Right atrium auricular region (tissue), 2 donors: Measurements from ENCODE around the gene ST3GAL2. TPM values are rescaled to one million over a fixed set of nuclear protein-coding genes. Genes with fewer than 3 reads are reported as not detected.
"Not testable (repeated sequence)": the region's sequence is repeated elsewhere in the genome, so short reads cannot be mapped to it uniquely, and the experiment has no call there.

Experiments
- DNase-seq: peaks from one replicate; pipeline ENCODE4 v3.0.0-alpha.2; 2019; ENCODE audit warnings: low spot score
- H3K27ac ChIP-seq, 2 donors: fragments of 200-600 bp; sonication (generic); 1 replicate in 1 of 2; 2 replicates in 1 of 2; pipeline ENCODE4 v1.5.1; 2016 to 2019
- H3K27me3 ChIP-seq, 2 donors: fragments of 200-600 bp; sonication (generic); one replicate each; pipeline versions ENCODE4 v1.5.1 to v1.6.0; 2017 to 2019
- H3K36me3 ChIP-seq: fragments of 200-600 bp; sonication (generic); one replicate; pipeline ENCODE4 v1.5.1; 2016
- H3K4me1 ChIP-seq, 2 donors: fragments of 200-600 bp; sonication (generic); one replicate each; pipeline versions ENCODE4 v1.5.1 to v1.6.0; 2017 to 2019
- H3K4me3 ChIP-seq, 2 donors: fragments of 200-600 bp; sonication (generic); 1 replicate in 1 of 2; 2 replicates in 1 of 2; pipeline ENCODE4 v1.5.1; 2017 to 2019; ENCODE audit warnings: mild to moderate bottlenecking in 1 of 2, moderate library complexity in 1 of 2
- H3K9me3 ChIP-seq, 2 donors: fragments of 200-600 bp; sonication (generic); one replicate each; pipeline ENCODE4 v1.5.1; 2019
- total RNA-seq, 2 donors: library from RNA; depleted of rRNA; stranded (reverse); fragments of >200 nt; gene quantifications; one replicate each; pipeline ENCODE4 v1.1.0, GENCODE V29; 2016
- TF ChIP-seq, protein P1 (sequence below), 2 donors: fragments of 200-600 bp; sonication (generic); IDR thresholded peaks; one replicate each; pipeline ENCODE4 v1.5.1; 2019; ENCODE audit warnings: antibody characterized with exemption in 2 of 2

The ST3GAL2 gene
- total RNA-seq, 2 donors from 2014 or later, result 13.5 to 16.9 TPM

DNA sequence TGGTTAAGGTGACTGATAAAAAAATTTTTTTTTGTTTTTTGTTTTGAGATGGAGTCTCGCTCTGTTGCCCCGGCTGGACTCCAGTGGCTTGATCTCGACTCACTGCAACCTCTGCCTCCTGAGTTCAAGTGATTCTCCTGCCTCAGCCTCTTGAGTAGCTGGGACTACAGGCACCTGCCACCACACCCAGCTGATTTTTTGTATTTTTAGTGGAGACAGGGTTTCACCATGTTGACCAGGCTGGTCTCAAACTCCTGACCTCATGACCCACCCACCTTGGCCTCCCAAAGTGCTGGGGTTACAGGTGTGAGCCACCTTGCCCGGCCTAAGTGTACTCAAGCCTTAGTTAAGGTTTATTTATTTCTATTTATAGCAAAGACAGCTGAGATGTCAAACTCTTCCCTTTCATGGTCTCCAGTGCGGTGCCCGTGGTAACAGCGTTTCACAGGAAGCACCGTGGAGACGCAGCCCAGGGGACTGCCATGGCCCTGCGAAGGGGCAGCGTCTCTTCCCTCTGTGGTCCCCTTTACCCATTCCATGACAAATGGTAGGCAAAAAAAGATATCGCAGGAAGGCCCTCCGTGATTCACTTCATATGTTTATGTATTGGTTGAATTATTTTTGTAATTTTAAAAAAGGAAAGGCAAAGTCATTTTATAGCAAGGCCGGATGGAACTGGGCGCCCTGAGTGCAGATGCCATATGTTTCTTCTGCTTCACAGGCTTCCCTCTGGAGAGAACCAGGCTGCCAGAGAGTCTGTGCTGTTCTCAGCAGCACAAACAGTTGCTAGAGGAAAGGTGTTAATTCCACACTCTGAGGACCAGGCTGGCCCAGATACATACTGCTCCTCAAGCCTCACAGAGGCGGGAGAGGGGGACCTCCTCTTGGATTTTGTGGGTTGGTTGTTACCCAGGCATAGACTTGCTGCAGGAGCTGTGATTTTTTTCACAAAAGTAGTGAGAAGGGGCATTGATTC lies 63.0 kb downstream of the ST3GAL2 start:
- Histone ChIP-seq H3K4me1 (peaks cover 0 to 26% of the 10 kb centered on the region in 2 donors), H3K9me3 (no peaks in the 10 kb centered on the region), H3K27me3 (no peaks in the 10 kb centered on the region), H3K4me3 (no peak overlapping the region), H3K36me3 (peaks cover 53% of the 10 kb centered on the region), H3K27ac (no peak overlapping the region)
- TF ChIP-seq, protein P1, sequence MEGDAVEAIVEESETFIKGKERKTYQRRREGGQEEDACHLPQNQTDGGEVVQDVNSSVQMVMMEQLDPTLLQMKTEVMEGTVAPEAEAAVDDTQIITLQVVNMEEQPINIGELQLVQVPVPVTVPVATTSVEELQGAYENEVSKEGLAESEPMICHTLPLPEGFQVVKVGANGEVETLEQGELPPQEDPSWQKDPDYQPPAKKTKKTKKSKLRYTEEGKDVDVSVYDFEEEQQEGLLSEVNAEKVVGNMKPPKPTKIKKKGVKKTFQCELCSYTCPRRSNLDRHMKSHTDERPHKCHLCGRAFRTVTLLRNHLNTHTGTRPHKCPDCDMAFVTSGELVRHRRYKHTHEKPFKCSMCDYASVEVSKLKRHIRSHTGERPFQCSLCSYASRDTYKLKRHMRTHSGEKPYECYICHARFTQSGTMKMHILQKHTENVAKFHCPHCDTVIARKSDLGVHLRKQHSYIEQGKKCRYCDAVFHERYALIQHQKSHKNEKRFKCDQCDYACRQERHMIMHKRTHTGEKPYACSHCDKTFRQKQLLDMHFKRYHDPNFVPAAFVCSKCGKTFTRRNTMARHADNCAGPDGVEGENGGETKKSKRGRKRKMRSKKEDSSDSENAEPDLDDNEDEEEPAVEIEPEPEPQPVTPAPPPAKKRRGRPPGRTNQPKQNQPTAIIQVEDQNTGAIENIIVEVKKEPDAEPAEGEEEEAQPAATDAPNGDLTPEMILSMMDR (IDR thresholded peaks at IDR 0.05), result no peak
- DNase-seq, result no peak

DNA sequence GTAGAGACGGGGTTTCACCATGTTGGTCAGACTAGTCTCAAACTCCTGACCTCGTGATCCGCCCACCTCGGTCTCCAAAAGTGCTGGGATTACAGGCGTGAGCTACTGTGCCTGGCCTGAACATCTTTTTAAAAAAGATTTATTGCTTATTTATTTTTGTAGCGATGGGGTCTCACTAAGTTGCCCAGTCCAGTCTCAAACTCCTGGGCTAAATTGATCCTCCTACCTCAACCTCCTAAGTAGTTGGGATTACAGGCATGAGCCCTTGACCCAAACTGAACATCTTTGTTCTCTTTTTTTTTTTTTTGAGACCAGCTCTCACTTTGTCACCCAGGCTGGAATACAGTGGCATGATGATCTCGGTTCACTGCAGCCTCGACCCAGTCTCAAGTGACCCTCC lies 64.7 kb downstream of the ST3GAL2 start:
- TF ChIP-seq, protein P1 (IDR thresholded peaks at IDR 0.05), result no peak
- no peaks in the 10 kb centered on the region for H3K9me3 ChIP-seq
- H3K27ac ChIP-seq, result no peak overlapping the region
- peaks cover 67% of the 10 kb centered on the region for H3K36me3 ChIP-seq
- peaks cover 0 to 11% of the 10 kb centered on the region in 2 donors for H3K4me1 ChIP-seq
- H3K27me3 ChIP-seq, result no peaks in the 10 kb centered on the region
- DNase-seq, result no peak
- H3K4me3 ChIP-seq, result no peak overlapping the region

DNA sequence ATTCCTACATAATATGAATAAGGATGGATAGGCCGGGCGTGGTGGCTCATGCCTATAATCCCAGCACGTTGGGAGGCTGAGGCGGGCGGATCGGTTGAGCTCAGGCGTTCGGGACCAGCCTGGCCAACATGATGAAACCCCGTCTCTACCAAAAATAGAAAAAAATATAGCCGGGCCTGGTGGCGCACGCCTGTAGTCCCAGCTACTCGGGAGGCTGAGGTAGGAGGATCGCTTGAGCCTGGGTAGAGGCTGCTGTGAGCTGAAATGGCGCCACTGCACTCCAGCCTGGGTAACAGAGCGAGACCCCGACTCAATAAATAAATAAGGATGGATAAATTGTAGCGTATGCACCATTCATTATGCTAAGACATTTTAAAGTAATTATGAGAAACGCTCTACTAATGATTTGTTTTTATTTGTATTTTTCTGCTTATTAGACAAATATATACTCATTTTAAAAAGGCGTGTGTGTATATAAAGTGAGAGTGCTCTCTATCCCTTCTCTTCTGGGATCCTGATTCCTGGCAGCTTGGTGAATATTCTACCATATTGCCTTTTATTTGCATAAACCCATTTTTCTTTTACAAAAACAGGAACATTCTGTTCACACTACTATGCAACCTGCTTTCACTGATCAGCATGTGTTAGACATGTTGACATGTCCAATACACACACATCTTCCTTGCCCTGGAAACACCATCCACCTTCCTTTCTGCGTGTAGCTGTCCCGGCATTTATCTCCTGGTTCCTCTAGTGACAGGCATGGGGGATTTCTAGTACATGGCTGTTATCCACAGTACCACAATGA lies 65.8 kb downstream of the ST3GAL2 start:
- no peak for DNase-seq
- TF ChIP-seq, protein P1 (IDR thresholded peaks at IDR 0.05), result no peak
- Histone ChIP-seq H3K27me3 (no peaks in the 10 kb centered on the region), H3K36me3 (peaks cover 75% of the 10 kb centered on the region), H3K4me3 (no peak overlapping the region), H3K4me1 (peaks cover 0 to 11% of the 10 kb centered on the region in 2 donors), H3K27ac (no peak overlapping the region), H3K9me3 (no peaks in the 10 kb centered on the region)

DNA sequence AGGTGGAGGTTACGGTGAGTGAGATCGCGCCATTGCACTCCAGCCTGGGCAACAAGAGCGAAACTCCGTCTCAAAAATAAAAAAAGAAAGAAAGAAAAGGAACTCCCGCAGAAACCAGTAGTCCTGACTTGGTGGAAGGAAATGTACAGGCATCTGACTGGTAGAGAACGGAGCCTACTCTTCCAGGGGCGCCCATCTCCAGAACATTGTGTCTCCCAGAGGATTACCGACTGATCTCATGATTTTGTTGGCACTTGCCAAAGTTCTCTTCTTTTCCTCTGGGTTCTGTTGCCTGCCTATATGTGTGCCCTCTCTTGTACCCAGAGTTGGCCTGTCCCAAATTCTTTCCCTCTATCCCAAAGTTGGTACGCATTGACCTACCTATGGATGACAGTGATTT lies 68.0 kb downstream of the ST3GAL2 start:
- H3K27me3 ChIP-seq, result no peaks in the 10 kb centered on the region
- H3K9me3 ChIP-seq, result no peaks in the 10 kb centered on the region
- H3K27ac ChIP-seq, result no peak overlapping the region
- DNase-seq, result no peak
- H3K4me3 ChIP-seq, result no peak overlapping the region
- TF ChIP-seq, protein P1 (IDR thresholded peaks at IDR 0.05), result no peak
- H3K4me1 ChIP-seq, result peaks cover 0 to 3% of the 10 kb centered on the region in 2 donors
- H3K36me3 ChIP-seq, result peaks cover 89% of the 10 kb centered on the region

DNA sequence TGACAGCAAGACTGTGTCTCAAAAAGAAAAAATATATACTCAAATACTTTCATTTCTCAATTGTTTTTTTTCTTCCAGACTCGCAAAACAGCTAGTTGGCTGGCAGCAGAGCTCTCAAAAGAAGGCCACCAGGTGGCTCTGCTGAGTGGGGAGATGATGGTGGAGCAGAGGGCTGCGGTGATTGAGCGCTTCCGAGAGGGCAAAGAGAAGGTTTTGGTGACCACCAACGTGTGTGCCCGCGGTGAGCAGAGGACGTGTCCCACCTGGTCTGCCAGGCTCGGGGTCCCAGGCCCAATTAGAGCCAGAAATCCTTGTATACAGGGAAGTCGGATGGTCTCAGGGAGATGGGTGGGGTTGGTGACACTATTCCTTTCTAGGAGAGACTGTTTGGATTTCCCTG lies 68.8 kb downstream of the ST3GAL2 start:
- H3K36me3 ChIP-seq, result peaks cover 91% of the 10 kb centered on the region
- not testable (repeated sequence) for H3K4me3 ChIP-seq, H3K27ac ChIP-seq, DNase-seq, H3K27me3 ChIP-seq, H3K4me1 ChIP-seq, H3K9me3 ChIP-seq
- TF ChIP-seq, protein P1 (IDR thresholded peaks at IDR 0.05), result peak; percentile 39 to 76
